Upper lobe of right lung (tissue), 1 donor: Measurements from ENCODE around the gene AP1B1. TPM values are rescaled to one million over a fixed set of nuclear protein-coding genes. Genes with fewer than 3 reads are reported as not detected.

Source experiments
- ATAC-seq: fragments of 200-7000 bp; cut with Tn5 transposase; one replicate; pipeline ENCODE4 v1.9.1; 2020; ENCODE audit warnings: mild to moderate bottlenecking, moderate library complexity
- DNase-seq: peaks from one replicate; pipeline ENCODE4 v3.0.0-alpha.2; 2020
- H3K27ac ChIP-seq: fragments of 200-600 bp; one replicate; pipeline ENCODE4 v1.8.0; 2022
- H3K27me3 ChIP-seq: fragments of 200-600 bp; one replicate; pipeline ENCODE4 v1.8.0; 2022; ENCODE audit warnings: mild to moderate bottlenecking
- H3K36me3 ChIP-seq: fragments of 200-600 bp; one replicate; pipeline ENCODE4 v1.8.0; 2022
- H3K4me1 ChIP-seq: fragments of 200-600 bp; one replicate; pipeline ENCODE4 v1.8.0; 2022
- H3K4me3 ChIP-seq: fragments of 200-600 bp; one replicate; pipeline ENCODE4 v1.8.0; 2022; ENCODE audit warnings: mild to moderate bottlenecking
- H3K9me3 ChIP-seq: fragments of 200-600 bp; one replicate; pipeline ENCODE4 v1.8.0; 2022
- CTCF ChIP-seq: fragments of 200-600 bp; IDR thresholded peaks from one replicate; pipeline ENCODE4 v1.8.0; 2022; ENCODE audit warnings: antibody characterized with exemption
- intact Hi-C: fragments of 100-400 bp; cut with DNase I; formaldehyde crosslinking; loops from one replicate; pipeline ENCODE4 v1.11.0; 2022
- total RNA-seq: library from RNA; stranded (reverse); fragmentation: NEBNext Ultra II Directional; extraction: Animal tissue kit (Norgen Biotek cat#: 25700); gene quantifications from one replicate; pipeline ENCODE4 v1.2.1, GENCODE V29; 2021
- donor health status: DM: no; HTN: yes; CAD: no; lungs with severe emphysema.

The AP1B1 gene
- total RNA-seq, 1 donor from 2014 or later = 62.4 TPM

DNA sequence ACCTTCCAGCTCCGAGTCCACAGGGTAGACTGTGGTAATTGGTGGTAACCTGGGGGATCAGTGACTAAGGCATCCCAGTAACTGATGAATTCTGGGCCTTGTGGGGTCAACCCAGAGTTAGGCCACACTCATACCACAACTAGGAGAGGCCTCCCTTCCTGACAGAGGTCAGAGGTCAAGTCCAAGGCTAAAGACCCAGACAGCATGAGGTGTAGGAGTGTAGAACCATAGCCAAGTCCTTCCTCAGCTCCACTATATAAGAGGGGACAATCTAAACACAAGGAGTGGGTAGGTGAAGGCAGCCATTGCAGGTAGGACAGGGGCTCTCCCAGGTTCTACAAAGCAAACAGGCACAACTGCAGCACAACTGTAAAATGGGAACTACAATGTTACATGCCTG is 4.6 kb downstream of the AP1B1 start:
- no peak for ATAC-seq
- peaks cover 9% of the 10 kb centered on the region for H3K36me3 ChIP-seq
- no peak overlapping the region for H3K4me3 ChIP-seq
- TF ChIP-seq CTCF = no peak
- no peak overlapping the region for H3K27ac ChIP-seq
- no peak for DNase-seq
- no peaks in the 10 kb centered on the region for H3K27me3 ChIP-seq
- H3K9me3 ChIP-seq = no peaks in the 10 kb centered on the region
- intact Hi-C loops = no loop called here
- peaks cover 52% of the 10 kb centered on the region for H3K4me1 ChIP-seq

DNA sequence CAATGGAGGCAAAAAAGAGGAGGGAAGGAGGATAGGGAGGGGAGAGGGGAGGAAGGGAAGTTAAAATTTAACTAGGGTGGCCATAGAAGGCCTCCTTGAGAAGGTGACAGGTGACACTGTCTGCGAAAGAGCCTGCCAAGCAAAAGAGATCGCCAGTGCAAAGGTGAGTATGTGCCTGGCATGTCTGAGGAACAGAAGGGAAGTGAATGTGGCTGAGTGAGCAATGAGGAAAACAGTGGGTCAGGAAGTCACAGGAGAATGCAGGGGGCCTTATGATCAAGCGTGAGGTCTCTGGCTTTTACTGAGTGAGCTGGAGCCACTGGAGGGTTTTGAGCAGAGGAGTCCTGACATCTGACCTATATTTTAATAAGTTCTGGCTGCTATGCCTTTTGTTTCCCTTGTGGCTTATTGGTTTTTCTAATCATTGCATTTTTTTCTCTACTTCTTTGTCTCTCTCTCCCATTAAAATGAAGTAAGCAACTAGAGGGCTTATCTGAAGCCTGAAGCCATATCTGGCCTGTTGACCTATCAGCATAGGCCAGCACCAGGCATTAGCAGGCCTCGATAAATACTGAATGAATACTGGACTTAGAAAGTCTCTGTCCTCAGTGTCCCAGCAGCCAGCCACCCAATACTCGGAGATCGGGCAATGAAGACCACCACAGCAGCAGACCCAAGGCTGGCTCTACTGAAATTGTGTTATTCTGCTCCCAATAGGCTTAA is 5.6 kb downstream of the AP1B1 start:
- TF ChIP-seq CTCF = no peak
- Histone ChIP-seq H3K9me3 (no peaks in the 10 kb centered on the region), H3K27me3 (no peaks in the 10 kb centered on the region), H3K4me1 (peaks cover 50% of the 10 kb centered on the region), H3K36me3 (peaks cover 9% of the 10 kb centered on the region), H3K27ac (no peak overlapping the region), H3K4me3 (no peak overlapping the region)
- intact Hi-C loops = no loop called here
- ATAC-seq = peak; percentile 45
- no peak for DNase-seq

GRCh38 chr22:29380856-29381255 is 7.5 kb downstream of the AP1B1 start:
- no peak overlapping the region for H3K4me3 ChIP-seq
- H3K4me1 ChIP-seq = peaks cover 34% of the 10 kb centered on the region
- DNase-seq = no peak
- no peak overlapping the region for H3K27ac ChIP-seq
- peaks cover 20% of the 10 kb centered on the region for H3K36me3 ChIP-seq
- no peaks in the 10 kb centered on the region for H3K9me3 ChIP-seq
- intact Hi-C loops = no loop called here
- H3K27me3 ChIP-seq = no peaks in the 10 kb centered on the region
- no peak for TF ChIP-seq CTCF
- ATAC-seq = no peak

DNA sequence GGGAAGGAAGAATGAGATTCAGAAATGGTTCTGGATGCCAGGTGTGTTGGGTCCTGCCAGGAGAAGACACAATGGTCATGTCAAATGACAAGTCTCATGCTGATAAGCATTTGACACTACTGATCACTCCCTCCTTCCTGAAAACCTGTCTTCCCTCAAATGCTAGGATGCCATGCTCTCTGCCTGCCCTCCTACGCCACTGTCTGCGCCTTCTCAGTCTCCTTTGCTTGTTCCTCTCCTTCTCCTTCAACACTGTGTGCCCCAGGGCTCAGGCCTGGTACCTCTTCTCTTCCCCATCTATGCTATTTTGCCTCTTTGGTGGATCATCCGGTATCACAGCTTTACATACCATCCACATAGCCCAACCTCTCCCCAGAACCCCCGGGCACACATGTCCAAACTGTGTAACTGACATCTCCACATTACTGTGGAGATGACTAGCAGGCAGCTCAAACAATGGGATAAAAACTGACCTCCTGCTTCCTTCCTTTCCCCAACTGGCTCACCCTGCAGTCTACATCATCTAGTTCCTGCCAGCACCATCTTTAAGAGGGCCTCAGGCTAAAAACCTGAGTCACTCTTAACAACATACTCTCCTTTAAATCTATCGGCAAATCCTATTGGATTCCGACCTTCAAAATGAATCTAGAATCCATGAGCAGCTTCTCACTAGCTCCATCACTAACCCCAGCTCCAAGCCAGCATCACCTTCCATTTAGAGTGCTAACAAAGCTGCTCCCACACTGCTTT is 8.2 kb downstream of the AP1B1 start:
- DNase-seq = peak; percentile 37
- H3K4me3 ChIP-seq = no peak overlapping the region
- H3K27me3 ChIP-seq = no peaks in the 10 kb centered on the region
- peaks cover 27% of the 10 kb centered on the region for H3K4me1 ChIP-seq
- no peak for TF ChIP-seq CTCF
- no peak overlapping the region for H3K27ac ChIP-seq
- intact Hi-C loops = no loop called here
- H3K9me3 ChIP-seq = no peaks in the 10 kb centered on the region
- ATAC-seq = no peak
- peaks cover 24% of the 10 kb centered on the region for H3K36me3 ChIP-seq

GRCh38 chr22:29379258-29379657 is 9.1 kb downstream of the AP1B1 start:
- H3K4me3 ChIP-seq = no peak overlapping the region
- H3K9me3 ChIP-seq = no peaks in the 10 kb centered on the region
- intact Hi-C loops = no loop called here
- peaks cover 24% of the 10 kb centered on the region for H3K36me3 ChIP-seq
- no peak overlapping the region for H3K27ac ChIP-seq
- ATAC-seq (no peak), DNase-seq (peak; percentile 23)
- no peaks in the 10 kb centered on the region for H3K27me3 ChIP-seq
- no peak for TF ChIP-seq CTCF
- peaks cover 20% of the 10 kb centered on the region for H3K4me1 ChIP-seq
